Neural crest cell (in vitro differentiated cells): Measurements from ENCODE around the gene KRT6B. TPM values are rescaled to one million over a fixed set of nuclear protein-coding genes. Genes with fewer than 3 reads are reported as not detected.
A peak's percentile ranks its signal among the peaks of the same experiment; 100 is the strongest.

Source experiments
- DNase-seq: peaks from one replicate; pipeline ENCODE4 v3.0.0; 2021; ENCODE audit warnings: low read depth, mixed read lengths, low spot score
- H3K27ac Mint-ChIP-seq: one replicate; pipeline ENCODE4 v1.8.0; 2021; ENCODE audit warnings: mild to moderate bottlenecking, mixed read lengths; ENCODE audit not compliant: unreplicated experiment
- H3K27me3 Mint-ChIP-seq: 2 replicates; pipeline ENCODE4 v1.8.0; 2021; ENCODE audit warnings: low read depth, mild to moderate bottlenecking, mixed read lengths
- H3K36me3 Mint-ChIP-seq: 2 replicates; pipeline ENCODE4 v1.8.0; 2021; ENCODE audit warnings: low read depth, mild to moderate bottlenecking, mixed read lengths
- H3K4me1 Mint-ChIP-seq: 2 replicates; pipeline ENCODE4 v1.8.0; 2021; ENCODE audit warnings: mixed read lengths
- H3K4me3 Mint-ChIP-seq: one replicate; pipeline ENCODE4 v1.8.0; 2021; ENCODE audit warnings: mild to moderate bottlenecking, mixed read lengths
- H3K9me3 Mint-ChIP-seq: 2 replicates; pipeline ENCODE4 v1.8.0; 2021; ENCODE audit warnings: mixed read lengths
- CTCF ChIP-seq: fragments of 200-600 bp; sonication (generic); conservative IDR thresholded peaks from 2 replicates; pipeline ENCODE4 v1.5.0; 2021; ENCODE audit warnings: antibody characterized with exemption, mild to moderate bottlenecking
- total RNA-seq: library from RNA; stranded (reverse); gene quantifications from 2 replicates; pipeline ENCODE4 v1.2.1, GENCODE V29; 2021

KRT6B gene
- total RNA-seq, 1 donor from 2014 or later = not detected

DNA sequence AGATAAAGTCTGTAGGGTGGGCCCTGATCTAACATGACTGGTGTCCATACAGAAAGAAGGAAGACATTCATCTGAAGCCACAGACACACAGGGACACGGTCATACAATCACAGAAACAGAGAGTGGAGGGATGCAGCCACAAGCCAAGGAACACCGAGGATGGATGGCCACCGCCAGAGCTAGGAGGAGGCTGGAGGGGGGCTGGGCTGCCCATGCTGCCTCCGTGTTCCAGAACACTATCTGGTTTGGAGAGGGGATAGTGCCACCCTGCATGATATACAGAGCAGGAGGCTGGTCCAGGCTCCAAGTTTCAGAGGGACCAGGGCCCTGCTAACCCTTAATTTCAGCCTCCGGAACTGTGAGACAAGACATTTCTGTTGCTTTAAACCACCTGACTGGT, 26.5 kb downstream of the KRT6B start:
- H3K27ac Mint-ChIP-seq = no peak overlapping the region
- no peak for DNase-seq
- no peaks in the 10 kb centered on the region for H3K36me3 Mint-ChIP-seq
- no peak overlapping the region for H3K4me3 Mint-ChIP-seq
- H3K9me3 Mint-ChIP-seq = no peaks in the 10 kb centered on the region
- TF ChIP-seq CTCF = no peak
- H3K27me3 Mint-ChIP-seq = peaks cover 26% of the 10 kb centered on the region
- H3K4me1 Mint-ChIP-seq = no peaks in the 10 kb centered on the region

- no peaks in the 10 kb centered on the region for H3K9me3 Mint-ChIP-seq
- no peak overlapping the region for H3K4me3 Mint-ChIP-seq
- TF ChIP-seq CTCF = no peak
Measured at GRCh38 chr12:52423661-52424500, 28.1 kb downstream of the KRT6B start.

GRCh38 chr12:52423035-52423434, 28.9 kb downstream of the KRT6B start:
- H3K4me1 Mint-ChIP-seq = no peaks in the 10 kb centered on the region
- no peak overlapping the region for H3K27ac Mint-ChIP-seq
- peaks cover 9% of the 10 kb centered on the region for H3K27me3 Mint-ChIP-seq
- no peaks in the 10 kb centered on the region for H3K36me3 Mint-ChIP-seq
- H3K9me3 Mint-ChIP-seq = no peaks in the 10 kb centered on the region
- TF ChIP-seq CTCF = no peak
- no peak for DNase-seq
- no peak overlapping the region for H3K4me3 Mint-ChIP-seq

More at GRCh38 chr12:52423661-52424500, 28.1 kb downstream of the KRT6B start:
- H3K27me3 Mint-ChIP-seq = peaks cover 13% of the 10 kb centered on the region
- no peaks in the 10 kb centered on the region for H3K36me3 Mint-ChIP-seq
- H3K4me1 Mint-ChIP-seq = no peaks in the 10 kb centered on the region
- DNase-seq = no peak
- no peak overlapping the region for H3K27ac Mint-ChIP-seq

GRCh38 chr12:52419656-52420055, 32.3 kb downstream of the KRT6B start:
- H3K4me1 Mint-ChIP-seq = no peaks in the 10 kb centered on the region
- no peaks in the 10 kb centered on the region for H3K27me3 Mint-ChIP-seq
- H3K9me3 Mint-ChIP-seq = no peaks in the 10 kb centered on the region
- peak overlapping the region; percentile 7 for H3K27ac Mint-ChIP-seq
- H3K36me3 Mint-ChIP-seq = no peaks in the 10 kb centered on the region
- DNase-seq = no peak
- no peak overlapping the region for H3K4me3 Mint-ChIP-seq
- no peak for TF ChIP-seq CTCF

DNA sequence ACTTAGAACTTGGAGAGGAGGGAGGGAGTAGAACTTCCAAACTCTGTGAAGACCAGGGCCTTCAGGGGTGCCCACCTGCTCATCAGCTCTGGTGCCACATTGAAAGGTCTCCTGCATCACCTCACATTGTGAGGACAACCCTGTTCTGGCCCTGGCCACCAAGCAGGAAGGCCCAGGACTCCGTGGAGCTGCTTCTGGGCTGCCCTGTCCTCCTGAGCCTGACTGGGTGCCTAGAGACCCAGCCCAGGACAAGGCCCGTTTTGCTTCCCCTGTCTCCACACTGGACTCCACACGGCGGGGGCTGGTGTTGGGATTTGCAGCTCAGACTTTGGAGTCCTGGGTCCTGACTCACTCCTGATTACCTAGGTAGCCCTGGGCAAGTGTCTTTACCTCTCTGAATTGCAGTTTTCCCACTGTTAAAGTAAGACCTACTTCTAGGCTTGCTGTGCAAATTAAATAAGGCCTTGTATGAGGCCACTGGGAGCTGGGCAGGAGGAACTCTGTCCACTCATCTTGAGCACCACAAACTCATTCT, 33.3 kb downstream of the KRT6B start:
- no peak for DNase-seq
- TF ChIP-seq CTCF = no peak
- Mint-ChIP-seq H3K27me3 (no peaks in the 10 kb centered on the region), H3K4me1 (no peaks in the 10 kb centered on the region), H3K4me3 (no peak overlapping the region), H3K9me3 (no peaks in the 10 kb centered on the region), H3K27ac (peak overlapping the region; percentile 43), H3K36me3 (no peaks in the 10 kb centered on the region)
